ENCODE measurements around the gene THRAP3.

Gene THRAP3

DNA sequence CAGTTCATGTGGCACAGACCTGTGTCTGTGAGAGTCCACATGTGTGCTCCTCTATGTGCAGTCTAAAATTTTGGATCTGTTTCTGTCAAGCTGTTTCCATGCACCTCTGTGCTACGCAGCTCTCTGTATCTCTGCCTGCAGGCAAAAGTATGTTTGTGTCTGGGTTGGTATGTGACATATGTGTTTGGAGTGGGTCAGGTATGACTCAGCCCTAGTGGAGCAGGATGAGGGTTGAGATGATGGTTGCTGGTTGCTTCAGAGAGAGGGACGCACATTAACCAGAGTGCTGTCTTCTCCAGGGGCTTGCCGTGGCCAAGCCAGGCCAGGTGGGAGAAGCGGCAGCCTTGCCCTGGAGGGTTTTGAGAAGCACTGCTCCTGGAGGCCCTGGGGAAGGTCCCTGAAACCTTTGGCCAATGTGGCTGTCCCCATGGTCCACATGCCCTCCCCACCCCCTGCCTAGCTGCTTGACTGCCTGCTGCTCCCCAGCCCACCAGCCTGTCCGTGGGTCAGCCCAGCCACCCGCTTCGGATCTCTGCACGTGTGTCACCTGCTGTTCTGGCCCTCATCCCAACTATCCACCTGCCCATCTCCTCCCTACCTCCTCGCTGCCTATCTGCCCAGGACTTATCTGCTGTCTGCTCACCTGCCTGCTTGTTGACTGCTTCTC, 103.3 kb downstream of the THRAP3 start:
- DNase-seq (ENCODE audit: low read depth): no peak

GRCh38 chr1:36328088-36328480, 103.8 kb downstream of the THRAP3 start:
- no peak for DNase-seq (ENCODE audit: low read depth)

DNA sequence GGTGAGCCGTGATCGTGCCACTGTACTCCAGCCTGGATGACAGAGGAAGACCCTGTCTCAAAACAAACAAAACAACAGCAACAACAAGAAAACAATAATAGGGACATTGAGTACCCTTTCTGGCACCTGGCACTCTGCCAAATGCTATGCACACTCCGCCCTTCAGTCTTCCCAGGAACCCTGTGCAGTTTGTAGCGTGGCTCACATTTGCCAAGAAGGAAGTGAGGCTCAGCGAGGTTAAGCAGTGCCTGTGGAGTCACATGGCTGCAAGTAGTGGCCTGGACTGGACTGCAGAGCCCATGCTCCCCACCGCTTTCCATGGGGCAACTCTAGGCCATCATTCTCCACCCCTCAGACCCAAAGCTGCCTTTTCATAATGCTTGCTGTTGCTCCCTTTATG, 104.5 kb downstream of the THRAP3 start:
- DNase-seq (ENCODE audit: low read depth): no peak

- DNase-seq (ENCODE audit: low read depth): no peak
Observed at GRCh38 chr1:36329817-36330216, 105.6 kb downstream of the THRAP3 start.

GRCh38 chr1:36330940-36331339, 106.7 kb downstream of the THRAP3 start:
- DNase-seq (ENCODE audit: low read depth): no peak

DNA sequence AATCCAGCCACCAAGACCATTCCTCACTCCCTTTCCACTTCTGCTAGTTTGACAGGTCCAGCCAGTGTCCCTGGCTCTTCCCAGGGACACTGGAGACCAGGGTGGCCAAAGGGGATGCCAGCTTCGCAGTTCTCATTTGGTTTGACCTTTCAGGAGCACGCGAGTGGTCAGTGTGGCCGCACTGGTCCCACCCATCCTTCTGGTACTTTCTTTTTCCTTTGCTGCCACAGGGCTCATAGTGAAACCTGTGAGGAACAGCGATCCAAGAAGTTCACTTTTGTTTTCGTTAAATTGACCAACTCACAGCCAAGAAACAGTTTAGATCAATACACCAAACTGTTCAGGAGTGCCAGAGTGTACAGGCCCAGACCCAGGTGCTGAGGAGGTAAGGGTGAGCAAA, 113.6 kb downstream of the THRAP3 start:
- no peak for DNase-seq (ENCODE audit: low read depth)

- no peak for DNase-seq (ENCODE audit: low read depth)
Observed at GRCh38 chr1:36339215-36339614, 115.0 kb downstream of the THRAP3 start.

DNA sequence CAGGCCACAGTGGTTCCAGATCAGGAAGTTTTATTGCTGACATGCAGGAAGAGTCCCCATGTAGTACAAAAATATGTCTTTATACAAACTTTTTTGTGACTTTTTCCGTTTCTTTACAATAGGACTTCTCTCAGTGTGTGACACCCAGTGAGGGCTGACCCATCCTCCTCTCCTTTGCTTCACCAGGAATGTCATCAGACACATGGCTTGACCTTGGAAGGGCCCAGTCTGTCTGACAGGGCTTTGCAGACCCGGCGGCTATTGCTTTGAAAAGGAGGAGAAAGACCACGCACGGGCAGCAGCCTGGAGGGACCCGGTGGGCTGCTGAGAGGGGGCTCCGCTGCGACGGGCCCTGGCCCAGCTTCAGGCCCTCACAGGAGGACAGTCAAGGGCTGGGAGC, 115.4 kb downstream of the THRAP3 start:
- no peak for DNase-seq (ENCODE audit: low read depth)

GRCh38 chr1:36341626-36342320, 117.5 kb downstream of the THRAP3 start:
- DNase-seq (ENCODE audit: low read depth): no peak

DNA sequence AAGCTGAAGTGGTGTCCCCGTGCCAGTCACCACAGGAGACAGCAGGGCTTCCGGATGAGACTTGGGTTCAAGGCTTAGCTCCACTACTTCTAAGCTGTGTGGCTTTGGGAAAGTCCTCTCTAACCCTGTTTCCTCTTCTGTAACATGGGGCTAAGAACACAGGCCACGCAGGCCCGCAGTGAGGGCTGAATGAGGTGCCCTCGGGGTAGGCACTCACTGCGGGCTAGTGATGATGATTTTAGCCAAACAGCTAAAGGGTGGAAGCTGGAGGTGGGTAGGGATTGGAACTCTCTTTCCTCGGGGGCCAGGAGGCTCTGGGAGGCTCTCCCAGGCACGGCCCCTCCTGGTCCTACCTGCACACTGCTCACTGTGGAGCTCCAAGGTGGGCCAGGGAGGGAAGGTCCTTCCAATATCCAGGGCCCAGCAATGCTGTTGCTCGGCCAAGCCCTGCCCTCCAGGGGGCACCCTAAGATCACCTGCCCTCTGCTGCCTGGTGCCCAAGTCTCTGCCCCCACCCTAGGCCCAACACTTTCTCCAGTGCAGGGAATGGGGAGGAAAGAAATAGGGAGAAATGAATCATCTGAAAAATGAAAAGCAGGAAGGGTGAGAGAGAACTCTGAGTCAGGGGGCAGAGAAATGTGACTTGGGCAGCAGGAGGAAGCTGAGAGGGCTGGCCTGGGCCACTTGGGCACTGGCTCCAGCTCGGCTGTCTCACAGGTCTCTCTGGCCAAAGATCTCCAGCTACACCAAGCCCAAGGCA, 118.4 kb downstream of the THRAP3 start:
- DNase-seq (ENCODE audit: low read depth): peak; percentile 80

DNA sequence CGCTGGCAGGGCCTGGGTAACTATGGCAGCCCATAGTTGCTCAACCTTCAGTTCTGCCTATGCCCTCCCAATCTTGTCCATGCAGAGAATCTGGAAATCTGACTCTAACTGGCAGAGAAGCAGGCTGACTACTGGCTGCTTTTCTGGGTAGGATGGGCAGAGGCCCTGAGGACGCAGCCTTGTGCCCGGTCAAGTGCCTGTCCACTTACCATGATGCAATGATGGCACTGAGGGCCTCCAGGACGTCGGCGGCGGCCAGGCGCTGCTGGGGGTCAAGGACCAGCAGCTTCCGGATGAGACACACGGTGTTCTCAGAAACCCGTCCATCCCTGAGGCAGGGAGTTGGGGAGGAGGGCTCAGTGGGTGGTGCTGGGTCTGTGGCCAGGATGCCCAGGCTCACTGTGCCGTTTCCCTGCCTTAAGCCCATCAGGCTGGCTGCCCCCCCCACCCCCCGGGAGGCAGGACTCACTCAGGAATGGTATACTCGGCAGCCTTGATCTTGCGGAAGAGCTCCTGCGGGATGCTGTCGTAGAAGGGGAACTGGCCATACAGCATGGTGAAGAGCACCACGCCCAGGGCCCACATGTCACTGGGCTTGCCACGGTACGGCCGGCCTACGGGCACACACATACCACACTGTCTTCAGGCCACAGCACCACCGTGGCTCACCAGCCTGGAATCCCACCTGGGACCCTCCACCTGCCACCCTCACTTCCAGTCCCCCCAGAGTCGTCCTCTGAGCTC, 119.6 kb downstream of the THRAP3 start:
- DNase-seq (ENCODE audit: low read depth): no peak

DNA sequence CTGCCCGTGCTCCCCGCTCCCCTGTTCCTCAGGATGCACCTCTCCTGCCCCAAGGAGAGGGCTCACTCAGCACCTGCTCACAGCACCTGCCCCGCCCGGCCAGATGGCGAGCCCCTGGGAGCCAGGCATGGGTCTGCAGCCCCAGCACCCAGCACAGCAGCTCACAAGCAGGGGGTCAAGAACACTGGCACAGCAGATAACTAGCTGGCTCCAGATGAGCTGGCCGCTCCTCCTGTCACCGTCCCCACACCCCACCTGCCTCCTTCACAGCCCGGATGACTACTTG, 120.1 kb downstream of the THRAP3 start:
- DNase-seq (ENCODE audit: low read depth): no peak

DNA sequence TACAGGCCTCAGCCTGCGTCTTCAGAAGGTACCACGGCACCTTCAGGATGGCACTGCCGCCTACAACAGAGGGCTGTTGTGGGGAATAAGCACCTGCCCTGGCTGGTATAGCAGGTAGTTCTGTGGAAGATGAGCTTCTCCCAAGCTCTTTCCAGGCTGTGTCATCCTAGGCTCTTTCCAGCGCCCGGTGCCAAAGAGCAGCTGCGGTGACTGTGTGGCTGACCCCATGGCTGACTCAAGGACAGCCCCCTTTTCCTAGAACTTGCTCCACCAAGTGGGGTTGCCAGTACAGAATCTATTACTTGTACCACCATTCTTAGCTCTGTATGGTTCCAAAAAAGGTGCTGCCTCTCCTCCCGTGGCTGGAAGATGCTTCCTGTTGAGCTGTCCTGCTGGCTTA, 121.1 kb downstream of the THRAP3 start:
- no peak for DNase-seq (ENCODE audit: low read depth)

DNA sequence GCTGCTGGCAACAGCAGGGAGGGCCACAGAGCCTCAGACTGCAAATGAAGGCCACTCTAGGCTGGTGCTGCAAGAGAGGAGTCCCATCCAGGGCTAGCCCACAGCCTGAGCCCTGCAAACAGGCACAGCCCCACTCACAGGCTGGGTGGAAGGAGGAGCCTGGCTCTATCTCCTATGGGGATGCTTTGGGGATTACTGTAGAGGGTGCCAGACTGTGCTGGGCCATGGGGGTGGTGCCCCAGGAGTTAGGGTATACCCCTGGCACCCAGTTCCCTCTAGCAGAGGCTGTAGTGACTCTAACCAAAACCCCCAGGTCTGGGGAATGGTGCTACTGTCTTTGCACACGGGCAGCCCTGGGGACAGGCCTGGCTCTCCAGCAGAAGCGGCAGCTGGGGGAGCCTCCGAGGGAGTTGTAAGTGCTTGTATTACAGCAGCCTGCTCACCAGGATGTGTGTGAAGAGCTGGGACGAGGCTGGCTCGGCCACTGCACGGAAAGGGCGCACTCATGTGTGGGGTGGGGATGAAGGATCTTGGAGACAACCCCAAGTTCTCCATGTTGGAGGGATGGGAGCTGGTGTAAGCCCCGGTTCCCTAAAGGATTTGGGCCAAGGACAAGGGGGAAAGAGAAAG, 122.6 kb downstream of the THRAP3 start:
- DNase-seq (ENCODE audit: low read depth): no peak

GRCh38 chr1:36349241-36349671, 125.0 kb downstream of the THRAP3 start:
- DNase-seq (ENCODE audit: low read depth): no peak

GRCh38 chr1:36349839-36350238, 125.6 kb downstream of the THRAP3 start:
- DNase-seq (ENCODE audit: low read depth): no peak

GRCh38 chr1:36350659-36351226, 126.5 kb downstream of the THRAP3 start:
- peak; percentile 47 for DNase-seq (ENCODE audit: low read depth)

- DNase-seq (ENCODE audit: low read depth): peak; percentile 78
Observed at GRCh38 chr1:36351227-36351977, 127.2 kb downstream of the THRAP3 start.

DNA sequence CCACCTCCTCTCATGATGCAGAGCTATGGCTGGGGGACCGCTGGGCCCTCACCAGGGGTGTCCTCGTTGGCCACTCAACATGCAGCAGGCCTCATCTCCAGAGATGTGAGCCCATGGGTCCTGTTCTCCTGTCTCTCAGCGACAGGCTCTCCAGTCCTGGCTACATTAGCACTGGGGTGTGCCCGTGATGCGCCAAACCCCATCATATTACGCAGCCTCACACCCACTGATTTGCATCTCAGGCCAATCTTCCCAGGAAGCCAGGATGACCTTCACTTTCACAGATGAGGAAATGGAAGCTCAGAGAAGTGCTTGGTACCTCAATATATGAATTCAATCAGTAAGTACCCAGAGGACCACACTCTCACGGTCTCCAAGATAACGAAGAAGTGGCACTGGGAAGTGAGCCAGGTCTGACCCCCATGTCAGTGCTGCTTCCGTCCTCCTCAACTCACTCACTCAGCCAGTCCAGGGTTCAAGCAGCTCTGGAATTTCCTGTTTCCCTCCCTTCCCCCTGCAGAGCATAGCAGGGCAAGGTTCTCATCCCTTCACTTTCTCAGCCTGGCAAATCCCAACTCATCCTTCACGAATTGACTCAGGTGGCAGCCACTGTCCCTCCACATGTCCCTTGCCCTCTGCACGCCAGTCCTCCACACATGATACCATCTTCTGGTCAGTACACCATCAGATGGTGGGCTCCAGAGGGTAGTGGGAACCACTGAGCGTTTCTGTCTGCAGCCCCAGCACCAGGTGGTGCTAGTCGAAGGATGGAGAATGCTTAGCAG, 128.1 kb downstream of the THRAP3 start:
- no peak for DNase-seq (ENCODE audit: low read depth)
